Measurements from ENCODE around the gene IFNE.

DNA sequence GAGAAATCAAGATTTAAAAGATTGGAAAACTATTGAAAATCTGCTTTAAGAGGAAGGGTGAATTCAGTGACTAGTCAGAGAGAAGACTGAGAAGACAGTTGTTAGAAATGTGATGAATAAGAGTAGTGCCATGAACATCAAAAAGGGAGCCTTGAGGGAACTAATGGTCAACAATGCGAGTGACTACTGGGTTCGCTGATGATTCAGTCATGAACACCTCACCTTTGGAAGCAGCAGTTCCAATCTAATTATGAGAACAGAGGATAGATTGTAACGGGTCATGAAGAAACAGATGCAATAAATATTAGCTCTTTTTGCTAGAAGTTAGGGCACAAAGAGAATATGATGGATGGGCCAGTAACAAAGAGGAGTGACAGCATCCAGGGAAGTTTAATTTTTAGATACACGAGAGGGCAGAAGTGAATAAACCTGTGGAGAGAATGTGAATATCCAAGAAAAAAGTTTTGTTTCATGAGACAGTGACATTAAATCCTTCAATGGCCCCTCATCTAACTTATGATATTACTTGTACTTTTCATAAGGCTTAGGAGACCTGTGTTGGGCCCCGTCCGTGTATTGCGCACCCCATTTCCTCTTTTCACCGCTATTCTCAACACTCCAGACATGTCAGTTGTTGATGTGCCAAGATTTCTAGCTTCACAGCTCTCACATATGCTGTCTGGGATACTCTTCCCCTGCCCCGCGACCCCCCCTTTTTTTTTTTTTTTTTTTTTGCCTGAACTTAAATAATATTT lies 23.5 kb upstream of the IFNE start:
- TF ChIP-seq, protein P1, sequence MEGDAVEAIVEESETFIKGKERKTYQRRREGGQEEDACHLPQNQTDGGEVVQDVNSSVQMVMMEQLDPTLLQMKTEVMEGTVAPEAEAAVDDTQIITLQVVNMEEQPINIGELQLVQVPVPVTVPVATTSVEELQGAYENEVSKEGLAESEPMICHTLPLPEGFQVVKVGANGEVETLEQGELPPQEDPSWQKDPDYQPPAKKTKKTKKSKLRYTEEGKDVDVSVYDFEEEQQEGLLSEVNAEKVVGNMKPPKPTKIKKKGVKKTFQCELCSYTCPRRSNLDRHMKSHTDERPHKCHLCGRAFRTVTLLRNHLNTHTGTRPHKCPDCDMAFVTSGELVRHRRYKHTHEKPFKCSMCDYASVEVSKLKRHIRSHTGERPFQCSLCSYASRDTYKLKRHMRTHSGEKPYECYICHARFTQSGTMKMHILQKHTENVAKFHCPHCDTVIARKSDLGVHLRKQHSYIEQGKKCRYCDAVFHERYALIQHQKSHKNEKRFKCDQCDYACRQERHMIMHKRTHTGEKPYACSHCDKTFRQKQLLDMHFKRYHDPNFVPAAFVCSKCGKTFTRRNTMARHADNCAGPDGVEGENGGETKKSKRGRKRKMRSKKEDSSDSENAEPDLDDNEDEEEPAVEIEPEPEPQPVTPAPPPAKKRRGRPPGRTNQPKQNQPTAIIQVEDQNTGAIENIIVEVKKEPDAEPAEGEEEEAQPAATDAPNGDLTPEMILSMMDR (conservative IDR thresholded peaks at IDR 0.05): no peak
- TF ChIP-seq ZFX (IDR thresholded peaks at IDR 0.05): no peak
